Right cardiac atrium (tissue), 5 donors: Measurements from ENCODE around the gene EYS. TPM values are rescaled to one million over a fixed set of nuclear protein-coding genes. Genes with fewer than 3 reads are reported as not detected.

ENCODE experiments used
- ATAC-seq, 2 donors: fragments of 200-7000 bp; cut with Tn5 transposase; one replicate each; pipeline versions ENCODE4 v1.8.0 to v1.9.1; 2020; ENCODE audit warnings: moderate library complexity in 2 of 2, mild to moderate bottlenecking in 1 of 2
- DNase-seq, 3 donors: peaks; one replicate each; pipeline ENCODE4 v3.0.0-alpha.2; 2020
- H3K27ac ChIP-seq: one replicate; pipeline ENCODE4 v1.5.1; 2013; ENCODE audit warnings: mild to moderate bottlenecking, low read length, control low read depth, moderate library complexity
- H3K27me3 ChIP-seq: one replicate; pipeline ENCODE4 v1.6.1; 2013; ENCODE audit not compliant: control insufficient read depth, insufficient read depth
- H3K4me1 ChIP-seq: one replicate; pipeline ENCODE4 v1.6.1; 2013; ENCODE audit warnings: low read length; ENCODE audit not compliant: control insufficient read depth, insufficient read depth
- H3K4me3 ChIP-seq: one replicate; pipeline ENCODE4 v1.5.1; 2013; ENCODE audit warnings: low read length, control low read depth
- H3K9me3 ChIP-seq: one replicate; pipeline ENCODE4 v1.6.1; 2013; ENCODE audit warnings: low read length; ENCODE audit not compliant: control insufficient read depth
- WGBS: extraction: QIAGEN DNeasy Blood & Tissue Kit; methylation state at CpG from one replicate; pipeline ENCODE4 v1.1.7; 2013; 5-methylcytosine and 5-hydroxymethylcytosine counted together
- intact Hi-C, 4 donors: fragments of 100-400 bp; cut with DNase I; formaldehyde crosslinking; loops; one replicate each; pipeline versions ENCODE4 v1.11.0 to v1.14.0; 2022 to 2023
- polyA plus RNA-seq: library from polyadenylated mRNA; stranded (reverse); fragments of 200-250 nt; gene quantifications from one replicate; pipeline ENCODE4 v1.2.3, GENCODE V29; 2013
- total RNA-seq, 4 donors: library from RNA; stranded (reverse); fragmentation: NEBNext Ultra II Directional; extraction: Animal tissue kit (Norgen Biotek cat#: 25700); gene quantifications; one replicate each; pipeline ENCODE4 v1.2.1, GENCODE V29; 2021
- donor health status: healthy with polysubstance abuse.
- donor health status: DM: no; HTN: yes; CAD: no.
- donor health status: DM: no; HTN: no; CAD: no.
- donor health status: DM: no; HTN: yes; CAD: no; lungs with severe emphysema.
- donor health status: DM: yes; HTN: yes; CAD: no.

Gene EYS
- total and polyA plus RNA-seq, 5 donors, result 0.02 to 0.24 (median 0.06) TPM; not detected in 2

GRCh38 chr6:65149841-65150240 lies 557.2 kb downstream of the EYS start:
- DNase-seq (no peak), ATAC-seq (no peak)
- Histone ChIP-seq H3K27ac (no peak overlapping the region), H3K27me3 (no peaks in the 10 kb centered on the region), H3K4me1 (no peaks in the 10 kb centered on the region), H3K4me3 (no peak overlapping the region), H3K9me3 (no peaks in the 10 kb centered on the region)
- WGBS, result 52% methylated on average over 1 of the region's 1 CpG
- intact Hi-C loops, result no loop called here

- Histone ChIP-seq H3K27ac (no peak overlapping the region), H3K4me1 (no peaks in the 10 kb centered on the region), H3K27me3 (no peaks in the 10 kb centered on the region), H3K9me3 (no peaks in the 10 kb centered on the region), H3K4me3 (no peak overlapping the region)
- 81% methylated on average over 2 of the region's 2 CpGs for WGBS
- DNase-seq, result no peak
- ATAC-seq, result no peak
- intact Hi-C loops, result no loop called here
Measured at GRCh38 chr6:65148839-65149238, 558.2 kb downstream of the EYS start.

- no peak overlapping the region for H3K27ac ChIP-seq
- ATAC-seq (no peak), DNase-seq (no peak)
- WGBS, result 67% methylated on average over 2 of the region's 2 CpGs
- no peaks in the 10 kb centered on the region for H3K9me3 ChIP-seq
- intact Hi-C loops, result no loop called here
- H3K4me3 ChIP-seq, result no peak overlapping the region
- no peaks in the 10 kb centered on the region for H3K4me1 ChIP-seq
- no peaks in the 10 kb centered on the region for H3K27me3 ChIP-seq
Measured at GRCh38 chr6:65135567-65135966, 571.5 kb downstream of the EYS start.

- intact Hi-C loops, result no loop called here
- no peak for DNase-seq
Measured at GRCh38 chr6:65126667-65127066, 580.4 kb downstream of the EYS start.

GRCh38 chr6:65123521-65123920 lies 583.5 kb downstream of the EYS start:
- no peak for DNase-seq
- Histone ChIP-seq H3K27ac (no peak overlapping the region), H3K4me3 (no peak overlapping the region), H3K27me3 (no peaks in the 10 kb centered on the region), H3K4me1 (no peaks in the 10 kb centered on the region), H3K9me3 (no peaks in the 10 kb centered on the region)
- 51% methylated on average over 1 of the region's 1 CpG for WGBS
- no peak for ATAC-seq
- intact Hi-C loops, result no loop called here

More at GRCh38 chr6:65126667-65127066, 580.4 kb downstream of the EYS start:
- no peaks in the 10 kb centered on the region for H3K27me3 ChIP-seq
- 53% methylated on average over 2 of the region's 2 CpGs for WGBS
- H3K4me1 ChIP-seq, result no peaks in the 10 kb centered on the region
- H3K4me3 ChIP-seq, result no peak overlapping the region
- H3K9me3 ChIP-seq, result no peaks in the 10 kb centered on the region
- ATAC-seq, result no peak
- H3K27ac ChIP-seq, result no peak overlapping the region

- H3K4me1 ChIP-seq, result no peaks in the 10 kb centered on the region
- intact Hi-C loops, result no loop called here
- 87% methylated on average over 3 of the region's 3 CpGs for WGBS
- no peak overlapping the region for H3K4me3 ChIP-seq
- H3K27me3 ChIP-seq, result no peaks in the 10 kb centered on the region
- no peak for ATAC-seq
- H3K9me3 ChIP-seq, result no peaks in the 10 kb centered on the region
- H3K27ac ChIP-seq, result no peak overlapping the region
- DNase-seq, result no peak
Measured at GRCh38 chr6:65117817-65118409, 589.1 kb downstream of the EYS start.

GRCh38 chr6:65116326-65116725 lies 590.7 kb downstream of the EYS start:
- H3K9me3 ChIP-seq, result no peaks in the 10 kb centered on the region
- no peaks in the 10 kb centered on the region for H3K4me1 ChIP-seq
- H3K27ac ChIP-seq, result no peak overlapping the region
- H3K27me3 ChIP-seq, result no peaks in the 10 kb centered on the region
- ATAC-seq (no peak), DNase-seq (no peak)
- intact Hi-C loops, result no loop called here
- H3K4me3 ChIP-seq, result no peak overlapping the region
- WGBS, result 73% methylated on average over 1 of the region's 1 CpG

GRCh38 chr6:65113581-65113980 lies 593.4 kb downstream of the EYS start:
- intact Hi-C loops, result no loop called here
- Histone ChIP-seq H3K4me1 (no peaks in the 10 kb centered on the region), H3K9me3 (no peaks in the 10 kb centered on the region), H3K4me3 (no peak overlapping the region), H3K27me3 (no peaks in the 10 kb centered on the region), H3K27ac (no peak overlapping the region)
- DNase-seq, result no peak
- ATAC-seq, result no peak
- WGBS, result 58% methylated on average over 3 of the region's 3 CpGs

GRCh38 chr6:65112435-65112834 lies 594.6 kb downstream of the EYS start:
- Histone ChIP-seq H3K9me3 (no peaks in the 10 kb centered on the region), H3K27ac (no peak overlapping the region), H3K27me3 (no peaks in the 10 kb centered on the region), H3K4me3 (no peak overlapping the region), H3K4me1 (no peaks in the 10 kb centered on the region)
- intact Hi-C loops, result no loop called here
- DNase-seq (no peak), ATAC-seq (no peak)

- H3K27ac ChIP-seq, result no peak overlapping the region
- 61% methylated on average over 3 of the region's 3 CpGs for WGBS
- H3K4me3 ChIP-seq, result no peak overlapping the region
- intact Hi-C loops, result no loop called here
- H3K9me3 ChIP-seq, result no peaks in the 10 kb centered on the region
- H3K27me3 ChIP-seq, result no peaks in the 10 kb centered on the region
- no peak for DNase-seq
- no peak for ATAC-seq
- no peaks in the 10 kb centered on the region for H3K4me1 ChIP-seq
Measured at GRCh38 chr6:65110031-65110430, 597.0 kb downstream of the EYS start.

- Histone ChIP-seq H3K4me1 (no peaks in the 10 kb centered on the region), H3K27ac (no peak overlapping the region), H3K4me3 (no peak overlapping the region), H3K27me3 (no peaks in the 10 kb centered on the region), H3K9me3 (no peaks in the 10 kb centered on the region)
- WGBS, result 28% methylated on average over 1 of the region's 1 CpG
- DNase-seq, result no peak
- no peak for ATAC-seq
- intact Hi-C loops, result no loop called here
Measured at GRCh38 chr6:65098349-65098748, 608.7 kb downstream of the EYS start.

- no peak for ATAC-seq
- intact Hi-C loops, result no loop called here
- H3K4me3 ChIP-seq, result no peak overlapping the region
Measured at GRCh38 chr6:65091561-65091960, 615.5 kb downstream of the EYS start.

More at GRCh38 chr6:65091561-65091960, 615.5 kb downstream of the EYS start:
- no peaks in the 10 kb centered on the region for H3K9me3 ChIP-seq
- H3K27me3 ChIP-seq, result no peaks in the 10 kb centered on the region
- 93% methylated on average over 8 of the region's 8 CpGs for WGBS
- DNase-seq, result no peak
- no peak overlapping the region for H3K27ac ChIP-seq
- no peaks in the 10 kb centered on the region for H3K4me1 ChIP-seq
